Spinal cord (tissue), 10 donors: ENCODE results near the gene RPUSD1. TPM values are rescaled to one million over a fixed set of nuclear protein-coding genes. Genes with fewer than 3 reads are reported as not detected.
A peak's percentile ranks its signal among the peaks of the same experiment; 100 is the strongest.
"Not testable (repeated sequence)": the region's sequence is repeated elsewhere in the genome, so short reads cannot be mapped to it uniquely, and the experiment has no call there.

Experiments
- DNase-seq, 6 donors: peaks; one replicate each; pipeline versions ENCODE4 v3.0.0 to v3.0.0-alpha.2; 2013 to 2015; ENCODE audit warnings: low spot score in 6 of 6, low read depth in 4 of 6
- H3K27ac ChIP-seq: one replicate; pipeline ENCODE4 v1.5.1; 2013; ENCODE audit warnings: low read depth, low read length, control low read depth
- H3K27me3 ChIP-seq: one replicate; pipeline ENCODE4 v1.6.1; 2013; ENCODE audit warnings: low read length; ENCODE audit not compliant: control insufficient read depth, insufficient read depth
- H3K36me3 ChIP-seq: one replicate; pipeline ENCODE4 v1.6.1; 2013; ENCODE audit warnings: low read length; ENCODE audit not compliant: control insufficient read depth, insufficient read depth
- H3K4me1 ChIP-seq: one replicate; pipeline ENCODE4 v1.6.1; 2013; ENCODE audit warnings: low read length; ENCODE audit not compliant: control insufficient read depth, insufficient read depth
- H3K4me3 ChIP-seq: one replicate; pipeline ENCODE4 v1.5.1; 2013; ENCODE audit warnings: low read depth, low read length, control low read depth
- H3K9me3 ChIP-seq: one replicate; pipeline ENCODE4 v1.6.1; 2013; ENCODE audit warnings: low read length; ENCODE audit not compliant: control insufficient read depth, insufficient read depth
- WGBS: methylation state at CpG from one replicate; pipeline ENCODE4 v1.1.5; 2013; ENCODE audit warnings: missing lambda C conversion rate; ENCODE audit not compliant: insufficient coverage; 5-methylcytosine and 5-hydroxymethylcytosine counted together
- polyA plus RNA-seq, 2 donors: library from polyadenylated mRNA; unstranded; fragments of 120-200 nt; gene quantifications; one replicate each; pipeline ENCODE4 v1.2.1, GENCODE V29; 2013; ENCODE audit not compliant: insufficient read length in 2 of 2
- total RNA-seq, 2 donors: library from RNA; depleted of rRNA in 1 of 2; stranded (reverse); fragments of 120-200 nt in 1 of 2; fragments of >200 nt in 1 of 2; gene quantifications; one replicate each; pipeline versions ENCODE4 v1.2.3 to v1.2.4, GENCODE V29; 2013 to 2014
- donor health status: healthy.

The RPUSD1 gene
- total and polyA plus RNA-seq, 4 donors, result 9.3 to 23.9 (median 18.6) TPM

DNA sequence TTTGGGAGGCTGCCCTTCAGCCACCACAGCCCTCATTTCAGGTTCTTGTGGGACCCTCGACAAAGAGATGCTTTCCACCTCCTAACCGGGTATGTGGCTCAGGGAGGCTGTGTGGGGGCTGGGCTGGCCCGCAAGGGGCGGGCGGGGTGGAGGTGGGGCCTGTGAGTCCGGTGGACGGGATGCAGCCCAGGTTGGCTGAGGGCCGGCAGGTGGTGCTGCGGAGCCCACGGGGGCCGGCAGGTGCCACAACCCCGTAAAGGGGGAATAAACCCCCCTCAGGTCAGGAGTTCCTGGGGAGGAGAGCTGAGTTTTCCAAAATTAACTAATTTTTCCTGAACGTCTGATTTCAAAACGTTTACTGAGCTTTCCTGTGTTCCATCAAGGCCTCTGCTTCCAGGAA, 42.4 kb downstream of the RPUSD1 start:
- Histone ChIP-seq H3K4me1 (peaks cover 8% of the 10 kb centered on the region), H3K4me3 (no peak overlapping the region), H3K36me3 (no peaks in the 10 kb centered on the region), H3K27ac (no peak overlapping the region), H3K9me3 (no peaks in the 10 kb centered on the region), H3K27me3 (no peaks in the 10 kb centered on the region)
- DNase-seq, result no peak
- WGBS, result 20% methylated on average over 2 of the region's 14 CpGs

DNA sequence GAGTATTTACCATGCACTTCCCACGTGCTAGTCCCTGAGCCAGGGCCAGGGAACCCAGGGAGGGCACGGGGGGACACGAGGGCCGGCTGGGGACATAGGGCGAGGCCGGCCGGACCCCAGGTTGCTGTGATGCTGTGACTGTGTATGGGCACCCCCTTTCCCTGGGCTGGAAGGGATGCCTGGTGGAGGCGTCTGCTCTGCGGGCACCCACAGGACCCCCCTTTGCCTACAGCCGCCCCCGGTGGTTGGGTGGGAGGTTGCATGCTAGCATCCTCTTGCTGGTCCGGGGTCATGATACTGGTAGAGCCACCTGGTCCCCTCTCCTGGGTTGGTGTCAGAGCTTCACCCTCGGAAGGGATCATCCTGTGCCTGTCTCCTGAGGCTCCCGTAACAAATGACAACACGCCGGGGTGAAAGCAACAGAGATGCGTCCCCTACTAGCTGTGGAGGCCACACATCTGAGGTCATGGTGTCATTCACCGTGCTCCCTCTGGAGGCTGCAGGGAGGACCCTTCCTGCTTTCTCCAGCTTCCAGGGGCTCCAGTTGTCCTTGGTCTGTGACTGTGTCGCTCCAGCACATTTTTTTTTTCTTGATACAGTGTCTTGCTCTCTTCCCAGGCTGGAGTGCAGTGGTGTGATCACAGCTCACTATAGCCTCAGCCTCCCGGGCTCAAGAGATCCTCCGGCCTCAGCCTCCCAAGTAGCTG, 44.2 kb downstream of the RPUSD1 start:
- Histone ChIP-seq H3K36me3 (peaks cover 7% of the 10 kb centered on the region), H3K4me1 (peaks cover 18% of the 10 kb centered on the region), H3K27me3 (no peaks in the 10 kb centered on the region), H3K4me3 (no peak overlapping the region), H3K9me3 (no peaks in the 10 kb centered on the region), H3K27ac (no peak overlapping the region)
- DNase-seq, result no peak
- 85% methylated on average over 18 of the region's 21 CpGs for whole genome bisulfite sequencing

DNA sequence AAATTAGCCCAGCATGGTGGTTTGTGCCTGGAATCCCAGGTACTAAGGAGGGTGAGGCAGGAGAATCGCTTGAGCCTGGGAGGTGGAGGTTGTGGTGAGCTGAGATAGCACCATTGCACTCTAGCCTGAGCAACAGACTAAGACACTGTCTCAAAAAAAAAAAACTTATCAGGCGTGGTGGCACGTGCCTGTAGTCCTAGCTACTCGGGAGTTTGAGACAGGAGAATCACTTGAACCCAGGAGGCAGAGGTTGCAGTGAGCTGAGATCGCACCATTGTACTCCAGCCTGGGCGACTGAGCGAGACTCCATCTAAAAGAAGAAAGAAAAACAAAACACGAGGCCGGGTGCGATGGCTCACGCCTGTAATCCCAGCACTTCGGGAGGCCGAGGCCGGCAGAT, 45.3 kb downstream of the RPUSD1 start:
- not testable (repeated sequence) for H3K9me3 ChIP-seq

DNA sequence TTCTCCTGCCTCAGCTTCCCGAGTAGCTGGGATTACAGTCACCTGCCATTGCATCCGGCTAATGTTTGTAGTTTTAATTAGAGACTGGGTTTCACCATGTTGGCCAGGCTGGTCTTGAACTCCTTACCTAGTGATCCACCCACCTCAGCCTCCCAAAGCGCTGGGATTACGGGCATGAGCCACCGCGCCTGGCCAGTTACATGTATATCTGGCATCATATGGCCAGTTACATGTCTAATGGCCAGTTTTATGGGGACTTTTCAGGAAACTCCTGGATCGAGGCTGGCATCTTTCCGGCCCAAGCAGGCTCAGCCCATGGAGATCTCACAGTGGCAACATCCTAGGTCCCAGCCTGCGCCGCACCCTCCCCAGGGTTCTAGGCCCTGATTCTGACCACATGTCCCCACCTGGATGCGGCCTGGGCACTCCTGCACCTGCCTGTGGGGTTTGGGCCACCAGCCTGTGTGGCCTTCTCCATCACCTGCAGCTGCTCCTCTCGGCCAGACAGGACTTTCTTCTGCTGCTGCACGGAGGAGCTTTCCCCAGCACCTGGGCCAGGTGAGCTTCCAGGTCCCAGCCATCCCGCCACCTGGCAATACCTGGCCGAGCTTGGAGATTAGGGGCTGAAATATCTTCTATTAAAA, 46.1 kb downstream of the RPUSD1 start:
- H3K27me3 ChIP-seq, result no peaks in the 10 kb centered on the region
- no peaks in the 10 kb centered on the region for H3K9me3 ChIP-seq
- no peak overlapping the region for H3K4me3 ChIP-seq
- H3K4me1 ChIP-seq, result peaks cover 18% of the 10 kb centered on the region
- peaks cover 25% of the 10 kb centered on the region for H3K36me3 ChIP-seq
- H3K27ac ChIP-seq, result no peak overlapping the region
- DNase-seq, result no peak
- WGBS, result 93% methylated on average over 11 of the region's 15 CpGs

More for the DNA sequence above, 45.3 kb downstream of the RPUSD1 start:
- not testable (repeated sequence) for H3K27ac ChIP-seq, H3K4me3 ChIP-seq, DNase-seq, H3K27me3 ChIP-seq
- 83% methylated on average over 6 of the region's 14 CpGs for WGBS
- peaks cover 17% of the 10 kb centered on the region for H3K36me3 ChIP-seq
- H3K4me1 ChIP-seq, result peaks cover 18% of the 10 kb centered on the region

DNA sequence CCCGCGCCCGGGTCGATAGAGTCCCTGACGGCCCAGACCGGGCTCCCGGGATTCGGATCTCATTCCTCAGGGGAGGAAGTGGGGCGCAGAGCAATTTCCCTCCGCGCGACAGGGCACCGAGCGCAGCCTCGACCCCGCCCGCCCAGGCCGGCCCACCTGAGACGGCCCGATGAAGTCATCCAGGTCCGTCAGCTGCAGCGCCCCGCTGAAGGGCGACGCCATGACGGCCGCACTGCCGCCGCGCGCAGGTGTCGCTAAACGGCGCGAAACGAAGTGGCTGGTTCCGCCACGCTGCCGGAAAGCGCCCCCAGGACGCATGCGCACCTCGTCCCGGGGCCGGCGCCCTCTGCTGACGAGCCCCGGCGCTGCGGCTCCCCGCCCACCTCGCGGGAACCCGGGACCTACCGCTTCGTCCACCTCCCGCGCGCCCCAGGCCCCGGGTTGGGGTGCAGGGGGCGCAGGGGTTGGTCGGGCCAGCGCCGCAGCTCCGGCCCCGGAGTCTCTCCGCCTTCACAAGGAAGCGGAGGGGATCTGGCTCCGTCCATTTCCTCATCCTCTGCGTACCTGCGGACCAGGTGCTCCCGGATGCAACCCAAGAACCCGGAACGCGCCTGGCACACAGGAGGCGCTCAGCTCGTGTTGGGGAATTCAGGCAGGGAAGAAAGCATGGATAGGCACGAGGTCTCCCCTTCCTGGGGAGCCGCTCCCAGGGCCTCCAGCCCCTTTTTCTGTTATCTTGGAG, 47.2 kb downstream of the RPUSD1 start, which contains the start of gene CIAO3:
Gene CIAO3 (minus strand): TSS at position 234 of the 742 bp plus-strand sequence. CDS start 12 bp downstream, at position 222.
- Histone ChIP-seq H3K4me3 (peak within 1 kb of the TSS; percentile 89), H3K27me3 (no peaks in the 10 kb centered on the region), H3K36me3 (peaks cover 36% of the 10 kb centered on the region), H3K27ac (no peak within 1 kb of the TSS), H3K4me1 (peaks cover 18% of the 10 kb centered on the region), H3K9me3 (no peaks in the 10 kb centered on the region)
- peak; percentile 70 to 96 (median 82) for DNase-seq
- WGBS, result under 1% methylated on average over 79 of the region's 79 CpGs

DNA sequence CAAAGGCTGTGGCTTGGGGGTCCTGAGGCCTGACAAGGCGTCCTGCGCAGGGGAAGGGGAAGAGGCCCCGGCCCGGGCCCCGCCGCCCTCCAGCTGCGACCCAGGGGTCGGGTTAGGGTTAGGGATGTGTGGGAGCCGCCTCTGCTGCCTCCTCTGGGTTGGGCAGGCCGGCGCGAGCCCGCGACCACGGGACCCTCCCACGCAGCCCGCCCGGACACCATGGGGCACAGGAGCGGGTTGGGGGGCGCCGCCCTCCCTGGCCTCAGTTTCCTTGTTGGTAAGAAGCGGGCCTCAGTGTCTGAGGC, 47.8 kb downstream of the RPUSD1 start:
- under 1% methylated on average over 22 of the region's 22 CpGs for WGBS
- H3K4me3 ChIP-seq, result peak overlapping the region; percentile 89
- H3K4me1 ChIP-seq, result peaks cover 18% of the 10 kb centered on the region
- peaks cover 42% of the 10 kb centered on the region for H3K36me3 ChIP-seq
- no peak overlapping the region for H3K27ac ChIP-seq
- H3K27me3 ChIP-seq, result no peaks in the 10 kb centered on the region
- no peaks in the 10 kb centered on the region for H3K9me3 ChIP-seq
- no peak for DNase-seq

DNA sequence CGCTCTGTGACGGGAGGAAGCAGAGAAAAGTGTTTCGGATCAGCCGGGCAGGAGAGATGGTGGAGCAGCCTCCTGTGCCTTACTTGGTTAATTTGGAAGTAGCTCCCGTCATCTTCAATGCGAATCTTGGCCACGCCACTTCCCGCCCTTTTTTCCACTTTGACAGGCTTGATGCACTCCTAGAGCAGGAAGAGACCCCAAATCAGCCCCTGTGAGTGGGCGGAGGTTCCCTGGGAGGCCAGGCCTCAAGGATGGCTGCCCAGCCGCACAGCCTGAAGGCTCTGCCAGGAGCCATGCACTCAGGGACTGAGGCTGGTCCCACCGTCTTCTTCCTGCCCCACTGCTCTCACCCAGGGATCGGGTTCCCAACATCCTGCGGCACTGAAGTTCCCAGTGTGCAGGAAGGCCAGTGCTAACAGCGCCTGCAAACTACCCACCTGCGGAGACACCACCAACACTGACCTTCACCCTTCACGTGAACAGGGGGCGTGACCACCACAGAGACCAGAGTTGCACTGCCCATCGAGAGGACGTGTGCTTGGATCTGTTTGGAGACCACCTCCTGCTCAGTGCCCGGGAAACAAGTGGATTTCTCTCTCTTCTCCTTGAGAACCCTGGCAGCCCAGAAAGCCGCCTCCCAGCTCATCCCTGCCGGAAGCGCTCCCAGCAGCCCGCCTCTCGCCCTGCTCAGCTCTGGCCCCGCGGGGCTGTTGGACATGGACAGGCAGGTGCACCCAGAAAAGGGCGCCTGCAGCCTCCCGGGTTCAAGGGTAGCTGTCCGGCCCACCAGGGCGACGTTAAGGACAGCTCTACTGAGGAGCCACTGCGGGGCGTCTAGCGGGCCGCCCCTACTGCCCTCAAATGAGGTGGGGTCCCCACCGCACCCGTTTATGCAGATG, 48.4 kb downstream of the RPUSD1 start:
- 47% methylated on average over 38 of the region's 38 CpGs for whole genome bisulfite sequencing

DNA sequence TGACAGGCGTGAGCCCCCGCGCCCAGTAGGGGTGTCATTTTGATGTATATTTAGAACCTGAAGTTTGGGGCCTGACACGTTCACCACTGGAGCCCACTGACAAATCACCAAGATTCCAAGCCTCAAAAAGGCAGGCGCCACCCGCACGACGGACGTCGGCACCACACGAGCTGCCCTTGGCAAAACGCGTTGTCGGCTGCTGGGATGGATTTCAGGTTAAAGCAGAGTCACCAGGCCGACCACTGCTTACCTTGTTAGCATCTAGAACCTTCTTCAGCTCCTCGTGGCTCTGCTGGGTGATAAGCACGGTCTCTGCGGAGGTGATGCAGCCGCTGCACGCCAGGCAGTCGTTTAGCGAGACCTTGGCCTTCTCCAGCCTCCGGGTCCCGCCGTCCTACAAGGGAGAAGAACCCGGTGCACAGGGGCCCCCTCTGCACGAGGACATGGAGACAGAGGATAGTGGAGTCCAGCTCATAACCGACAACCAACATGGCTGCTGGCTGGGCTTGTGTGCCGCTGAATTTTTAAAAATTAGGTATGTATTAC, 51.2 kb downstream of the RPUSD1 start:
- H3K27me3 ChIP-seq, result no peaks in the 10 kb centered on the region
- no peak overlapping the region for H3K27ac ChIP-seq
- H3K9me3 ChIP-seq, result no peaks in the 10 kb centered on the region
- peaks cover 16% of the 10 kb centered on the region for H3K4me1 ChIP-seq
- H3K4me3 ChIP-seq, result no peak overlapping the region
- DNase-seq, result no peak
- peaks cover 76% of the 10 kb centered on the region for H3K36me3 ChIP-seq
- WGBS, result 95% methylated on average over 29 of the region's 29 CpGs

More for the DNA sequence above, 48.4 kb downstream of the RPUSD1 start:
- DNase-seq, result no peak
- H3K27me3 ChIP-seq, result no peaks in the 10 kb centered on the region
- peaks cover 48% of the 10 kb centered on the region for H3K36me3 ChIP-seq
- no peak overlapping the region for H3K27ac ChIP-seq
- H3K9me3 ChIP-seq, result no peaks in the 10 kb centered on the region
- peak overlapping the region; percentile 89 for H3K4me3 ChIP-seq
- H3K4me1 ChIP-seq, result peaks cover 18% of the 10 kb centered on the region

DNA sequence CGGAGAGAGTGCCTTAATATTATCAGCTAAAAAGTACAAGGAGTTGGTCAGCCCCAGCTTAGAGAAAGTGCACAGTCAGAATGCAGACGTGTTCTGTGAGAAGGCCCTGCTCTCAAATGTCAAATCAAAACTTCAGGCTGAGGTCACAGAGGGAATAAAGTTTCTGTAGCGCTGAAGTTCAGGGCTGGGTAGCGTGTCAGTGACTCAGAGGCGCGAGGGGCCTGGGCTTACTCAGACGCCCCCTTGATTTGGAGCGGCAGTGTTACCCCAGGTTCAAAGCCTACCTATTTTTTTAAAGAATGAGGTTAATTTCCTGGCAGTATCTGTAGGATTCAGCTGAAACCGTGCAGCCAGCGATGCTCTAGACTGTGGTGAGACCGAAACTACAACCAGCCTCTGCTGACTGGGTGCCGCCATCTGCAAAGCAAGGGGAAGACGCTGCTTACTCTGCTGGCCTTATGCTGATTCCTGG, 52.2 kb downstream of the RPUSD1 start:
- Histone ChIP-seq H3K36me3 (peaks cover 86% of the 10 kb centered on the region), H3K4me1 (peaks cover 10% of the 10 kb centered on the region), H3K4me3 (no peak overlapping the region), H3K27ac (no peak overlapping the region), H3K9me3 (no peaks in the 10 kb centered on the region), H3K27me3 (no peaks in the 10 kb centered on the region)
- WGBS, result 90% methylated on average over 13 of the region's 13 CpGs
- DNase-seq, result no peak
